Measurements from ENCODE around the gene SLC16A8. TPM values are rescaled to one million over a fixed set of nuclear protein-coding genes. Genes with fewer than 3 reads are reported as not detected.
"Not testable (repeated sequence)": the region's sequence is repeated elsewhere in the genome, so short reads cannot be mapped to it uniquely, and the experiment has no call there.

SLC16A8 gene
- total RNA-seq, 2 experiments from 2014 or later = not detected

- peaks cover 15% of the 10 kb centered on the region for H3K36me3 ChIP-seq (ENCODE audit: insufficient read depth, low read length)
- CTCF ChIA-PET; H3K27me3 Mint-ChIP-seq; H3K9me3 Mint-ChIP-seq; H3K27ac Mint-ChIP-seq; H3K4me1 Mint-ChIP-seq (ENCODE audit: low read depth); DNase-seq; ATAC-seq (ENCODE audit: poor library complexity); H3K9me3 ChIP-seq (ENCODE audit: control insufficient read depth in 1 of 2, insufficient read depth in 1 of 2, low read length in 2 of 2); H3K4me3 ChIP-seq (ENCODE audit: low read length); H3K27ac ChIP-seq (ENCODE audit: low read depth in 1 of 2, low read length in 2 of 2); H3K4me3 Mint-ChIP-seq; POLR2A ChIA-PET; H3K4me1 ChIP-seq (ENCODE audit: insufficient read depth, low read length); H3K27me3 ChIP-seq (ENCODE audit: control insufficient read depth in 1 of 2, insufficient read depth in 2 of 2, low read length in 2 of 2): not testable (repeated sequence)
- intact Hi-C loops (cut with DNase I, micrococcal nuclease) = loop anchor here in 1 of 2 experiments (5.0 to 10.0 kb wide), 2 partner anchors 97 to 115 kb away; no protein-coding TSS in a partner anchor
- peaks cover 13% of the 10 kb centered on the region for H3K36me3 Mint-ChIP-seq (ENCODE audit: low read depth)
Observed at GRCh38 chr22:38117556-38117955, 33.6 kb upstream of the SLC16A8 start.

- CTCF ChIA-PET = interaction anchor here (1.1 kb wide), 1 partner anchor 10 kb away, joined by 3 read pairs; no protein-coding TSS in a partner anchor
- no peaks in the 10 kb centered on the region for H3K27me3 ChIP-seq (ENCODE audit: control insufficient read depth in 1 of 2, insufficient read depth in 2 of 2, low read length in 2 of 2)
- H3K4me3 ChIP-seq (ENCODE audit: low read length) = no peak overlapping the region
- Mint-ChIP-seq H3K9me3 (no peaks in the 10 kb centered on the region), H3K36me3 (ENCODE audit: low read depth) (peaks cover 13% of the 10 kb centered on the region), H3K4me3 (no peak overlapping the region), H3K27ac (no peak overlapping the region), H3K4me1 (ENCODE audit: low read depth) (peaks cover 4% of the 10 kb centered on the region), H3K27me3 (no peaks in the 10 kb centered on the region)
- POLR2A ChIA-PET = no interaction called here
- ATAC-seq (ENCODE audit: poor library complexity) = no peak
- no peak for DNase-seq
- TF ChIP-seq CTCF (IDR thresholded peaks at IDR 0.05) = no peak
- H3K9me3 ChIP-seq (ENCODE audit: control insufficient read depth in 1 of 2, insufficient read depth in 1 of 2, low read length in 2 of 2) = no peaks in the 10 kb centered on the region
- peaks cover 8% of the 10 kb centered on the region for H3K4me1 ChIP-seq (ENCODE audit: insufficient read depth, low read length)
- peaks cover 22% of the 10 kb centered on the region for H3K36me3 ChIP-seq (ENCODE audit: insufficient read depth, low read length)
- H3K27ac ChIP-seq (ENCODE audit: low read depth in 1 of 2, low read length in 2 of 2) = no peak overlapping the region
- intact Hi-C loops (cut with DNase I, micrococcal nuclease) = loop anchor here (2.0 to 10.0 kb wide), 3 partner anchors 99 to 237 kb away; no protein-coding TSS in a partner anchor
Observed at GRCh38 chr22:38115423-38116205, 31.6 kb upstream of the SLC16A8 start.

- CTCF ChIA-PET = interaction anchor here (0.9 to 1.4 kb wide), 3 partner anchors 8 to 63 kb away, joined by 3 to 4 read pairs (median 4); no protein-coding TSS in a partner anchor
- no peak overlapping the region for H3K27ac ChIP-seq (ENCODE audit: low read depth in 1 of 2, low read length in 2 of 2)
- H3K9me3 ChIP-seq (ENCODE audit: control insufficient read depth in 1 of 2, insufficient read depth in 1 of 2, low read length in 2 of 2) = peaks cover 0 to 6% of the 10 kb centered on the region in 2 experiments
- Mint-ChIP-seq H3K27me3 (no peaks in the 10 kb centered on the region), H3K4me3 (no peak overlapping the region), H3K9me3 (no peaks in the 10 kb centered on the region), H3K27ac (no peak overlapping the region), H3K36me3 (ENCODE audit: low read depth) (peaks cover 13% of the 10 kb centered on the region), H3K4me1 (ENCODE audit: low read depth) (peaks cover 4% of the 10 kb centered on the region)
- peaks cover 22% of the 10 kb centered on the region for H3K36me3 ChIP-seq (ENCODE audit: insufficient read depth, low read length)
- POLR2A ChIA-PET = no interaction called here
- DNase-seq (peak; percentile 50 to 83 (median 71)), ATAC-seq (ENCODE audit: poor library complexity) (peak; percentile 95)
- intact Hi-C loops (cut with DNase I, micrococcal nuclease) = loop anchor here (2.0 to 10.0 kb wide), 3 partner anchors 100 to 238 kb away; no protein-coding TSS in a partner anchor
- peaks cover 8% of the 10 kb centered on the region for H3K4me1 ChIP-seq (ENCODE audit: insufficient read depth, low read length)
- no peak overlapping the region for H3K4me3 ChIP-seq (ENCODE audit: low read length)
- H3K27me3 ChIP-seq (ENCODE audit: control insufficient read depth in 1 of 2, insufficient read depth in 2 of 2, low read length in 2 of 2) = no peaks in the 10 kb centered on the region
- TF ChIP-seq CTCF (IDR thresholded peaks at IDR 0.05) = peak; percentile 90
Observed at GRCh38 chr22:38114484-38115398, 30.8 kb upstream of the SLC16A8 start.
